Spleen (tissue), 11 donors: ENCODE data around the gene SPRR2D. TPM values are rescaled to one million over a fixed set of nuclear protein-coding genes. Genes with fewer than 3 reads are reported as not detected.

Source experiments
- DNase-seq: peaks from one replicate; pipeline ENCODE4 v3.0.0-alpha.2; 2020
- H3K27ac ChIP-seq, 8 donors: fragments of 200-600 bp; sonication (generic) in 7 of 8; 1 replicate in 4 of 8; 2 replicates in 4 of 8; pipeline versions ENCODE4 v1.5.0 to v1.8.0; 2016 to 2021; ENCODE audit warnings: inconsistent platforms in 4 of 8, mild to moderate bottlenecking in 4 of 8, moderate library complexity in 1 of 8
- H3K27me3 ChIP-seq, 7 donors: fragments of 200-600 bp; sonication (generic) in 6 of 7; replicated peaks in 1 of 7; 1 replicate in 4 of 7; 2 replicates in 3 of 7; pipeline versions ENCODE4 v1.5.0 to v1.8.0; 2016 to 2021; ENCODE audit warnings: inconsistent platforms in 3 of 7, mild to moderate bottlenecking in 1 of 7
- H3K36me3 ChIP-seq, 6 donors: fragments of 200-600 bp; sonication (generic) in 5 of 6; 1 replicate in 4 of 6; 2 replicates in 2 of 6; pipeline versions ENCODE4 v1.5.0 to v1.8.0; 2016 to 2021; ENCODE audit warnings: inconsistent platforms in 2 of 6
- H3K4me1 ChIP-seq, 6 donors: fragments of 200-600 bp; sonication (generic) in 5 of 6; 1 replicate in 3 of 6; 2 replicates in 3 of 6; pipeline versions ENCODE4 v1.5.0 to v1.8.0; 2016 to 2021; ENCODE audit warnings: inconsistent platforms in 3 of 6
- H3K4me3 ChIP-seq, 8 donors: fragments of 200-600 bp; sonication (generic) in 7 of 8; 1 replicate in 4 of 8; 2 replicates in 4 of 8; pipeline versions ENCODE4 v1.5.0 to v1.8.0; 2016 to 2021; ENCODE audit warnings: inconsistent platforms in 4 of 8, mild to moderate bottlenecking in 4 of 8, moderate library complexity in 2 of 8
- H3K9me3 ChIP-seq, 8 donors: fragments of 200-600 bp; sonication (generic) in 7 of 8; 1 replicate in 4 of 8; 2 replicates in 4 of 8; pipeline versions ENCODE4 v1.5.0 to v1.8.0; 2016 to 2021; ENCODE audit warnings: inconsistent platforms in 4 of 8
- CTCF ChIP-seq, 11 experiments: fragments of 200-600 bp in 7 of 11; fragments of 450-650 bp in 4 of 11; sonication (generic) in 4 of 11; IDR thresholded peaks in 8 of 11; conservative IDR thresholded peaks in 3 of 11; 1 replicate in 7 of 11; 2 replicates in 4 of 11; pipeline versions ENCODE4 v1.4.0 to v1.8.0; 2016 to 2021; ENCODE audit warnings: antibody characterized with exemption in 11 of 11, inconsistent platforms in 4 of 11, mild to moderate bottlenecking in 1 of 11
- POLR2A ChIP-seq, 3 donors: fragments of 450-650 bp; IDR thresholded peaks; one replicate each; pipeline ENCODE4 v1.5.1; 2017; ENCODE audit warnings: antibody characterized with exemption in 3 of 3, mild to moderate bottlenecking in 1 of 3
- POLR2AphosphoS5 ChIP-seq, 3 donors: sonication (generic); formaldehyde crosslinking; IDR thresholded peaks; one replicate each; pipeline ENCODE4 v1.5.1; 2017; ENCODE audit warnings: antibody characterized with exemption in 3 of 3
- WGBS, 5 donors: extraction: QIAGEN DNeasy Blood & Tissue Kit in 3 of 5; methylation state at CpG; one replicate each; pipeline versions ENCODE4 v1.1.5 to v1.1.7; 2013 to 2018; 5-methylcytosine and 5-hydroxymethylcytosine counted together
- intact Hi-C: fragments of 100-400 bp; cut with DNase I; formaldehyde crosslinking; loops from one replicate; pipeline ENCODE4 v1.15.0; 2023; ENCODE audit warnings: low total_unique reads
- polyA plus RNA-seq, 3 donors: library from polyadenylated mRNA; stranded (reverse); fragments of 200-250 nt; gene quantifications; one replicate each; pipeline ENCODE4 v1.2.1, GENCODE V29; 2013
- total RNA-seq, 7 donors: library from RNA; depleted of rRNA in 3 of 7; stranded (reverse); fragments of >200 nt in 3 of 7; fragmentation: NEBNext Ultra II Directional in 4 of 7; extraction: Animal tissue kit (Norgen Biotek cat#: 25700) in 4 of 7; gene quantifications; one replicate each; pipeline versions ENCODE4 v1.1.0 to v1.2.1, GENCODE V29; 2016 to 2021
- donor health status: healthy with polysubstance abuse.
- donor health status: DM: no; HTN: no; CAD: no; lungs with moderate emphysema.
- donor health status: DM: no; HTN: no; CAD: no.
- donor health status: Bipolar disorder and iron deficiency.
- donor health status: healthy.
- donor health status: DM: no; HTN: no; CAD: no.
- donor health status: DM: yes; HTN: yes; CAD: no.

SPRR2D gene
- total and polyA plus RNA-seq, 10 donors = 1.1 TPM; not detected in 9

- H3K27me3 ChIP-seq = peaks cover 0 to 40% (median 0%) of the 10 kb centered on the region in 7 donors
- intact Hi-C loops = no loop called here
- no peaks in the 10 kb centered on the region for H3K4me1 ChIP-seq
- H3K4me3 ChIP-seq = no peak overlapping the region
- peaks cover 0 to 4% (median 0%) of the 10 kb centered on the region in 8 donors for H3K9me3 ChIP-seq
- WGBS, 5 donors = 71 to 94% (median 82%) methylated on average over 1 to 2 of the region's 2 CpGs
- DNase-seq = no peak
- H3K36me3 ChIP-seq = no peaks in the 10 kb centered on the region
- H3K27ac ChIP-seq = no peak overlapping the region
- no peak for TF ChIP-seq POLR2AphosphoS5 (IDR thresholded peaks at IDR 0.05)
- no peak for TF ChIP-seq POLR2A (IDR thresholded peaks at IDR 0.05)
- TF ChIP-seq CTCF (IDR thresholded peaks at IDR 0.05 in 8 of 11, conservative IDR thresholded peaks at IDR 0.05 in 3 of 11) = no peak
Measured at GRCh38 chr1:153049211-153049610, 8.3 kb upstream of the SPRR2D start.

- no peaks in the 10 kb centered on the region for H3K36me3 ChIP-seq
Measured at GRCh38 chr1:153035211-153035610, 5.7 kb downstream of the SPRR2D start.

GRCh38 chr1:153032677-153033308, 8.1 kb downstream of the SPRR2D start:
- peaks cover 0 to 26% (median 0%) of the 10 kb centered on the region in 7 donors for H3K27me3 ChIP-seq
- no peaks in the 10 kb centered on the region for H3K9me3 ChIP-seq
- 35 to 55% (median 50%) methylated on average over 3 of the region's 3 CpGs for WGBS, 5 donors
- no peaks in the 10 kb centered on the region for H3K36me3 ChIP-seq
- TF ChIP-seq POLR2A (IDR thresholded peaks at IDR 0.05) = no peak
- TF ChIP-seq POLR2AphosphoS5 (IDR thresholded peaks at IDR 0.05) = no peak
- TF ChIP-seq CTCF (IDR thresholded peaks at IDR 0.05 in 8 of 11, conservative IDR thresholded peaks at IDR 0.05 in 3 of 11) = no peak
- intact Hi-C loops = no loop called here
- no peak for DNase-seq
- H3K4me3 ChIP-seq = no peak overlapping the region
- no peaks in the 10 kb centered on the region for H3K4me1 ChIP-seq
- H3K27ac ChIP-seq = no peak overlapping the region

More at GRCh38 chr1:153035211-153035610, 5.7 kb downstream of the SPRR2D start:
- Histone ChIP-seq H3K4me3 (no peak overlapping the region), H3K9me3 (no peaks in the 10 kb centered on the region), H3K27ac (no peak overlapping the region), H3K27me3 (peaks cover 0 to 29% (median 0%) of the 10 kb centered on the region in 7 donors), H3K4me1 (no peaks in the 10 kb centered on the region)
- DNase-seq = no peak
- intact Hi-C loops = no loop called here
- 71 to 93% (median 87%) methylated on average over 1 of the region's 1 CpG for WGBS, 5 donors
- TF ChIP-seq POLR2AphosphoS5 (IDR thresholded peaks at IDR 0.05) = no peak
- no peak for TF ChIP-seq POLR2A (IDR thresholded peaks at IDR 0.05)

- TF ChIP-seq CTCF (IDR thresholded peaks at IDR 0.05 in 8 of 11, conservative IDR thresholded peaks at IDR 0.05 in 3 of 11) (no peak), POLR2A (IDR thresholded peaks at IDR 0.05) (no peak), POLR2AphosphoS5 (IDR thresholded peaks at IDR 0.05) (no peak)
- no peaks in the 10 kb centered on the region for H3K4me1 ChIP-seq
- H3K27me3 ChIP-seq = peaks cover 0 to 29% (median 0%) of the 10 kb centered on the region in 7 donors
- no peaks in the 10 kb centered on the region for H3K36me3 ChIP-seq
- H3K27ac ChIP-seq = no peak overlapping the region
- no peaks in the 10 kb centered on the region for H3K9me3 ChIP-seq
- H3K4me3 ChIP-seq = no peak overlapping the region
- no peak for DNase-seq
- intact Hi-C loops = no loop called here
Measured at GRCh38 chr1:153032073-153032472, 8.8 kb downstream of the SPRR2D start.
